Lung (tissue), 12 donors: Measurements from ENCODE around the gene GATA2. TPM values are rescaled to one million over a fixed set of nuclear protein-coding genes. Genes with fewer than 3 reads are reported as not detected.

Experiments used
- ATAC-seq: fragments of 200-7000 bp; cut with Tn5 transposase; one replicate; pipeline ENCODE4 v1.9.1; 2020; ENCODE audit warnings: moderate number of reproducible peaks; ENCODE audit not compliant: insufficient read depth, low FRiP score
- DNase-seq, 3 donors: peaks; one replicate each; pipeline ENCODE4 v3.0.0-alpha.2; 2013 to 2017
- H3K27ac ChIP-seq, 2 donors: one replicate each; pipeline ENCODE4 v1.5.1; 2013; ENCODE audit warnings: mild to moderate bottlenecking in 2 of 2, moderate library complexity in 2 of 2, control low read depth in 1 of 2, inconsistent platforms in 1 of 2, low read depth in 1 of 2, low read length in 1 of 2
- H3K27me3 ChIP-seq, 3 donors: one replicate each; pipeline ENCODE4 v1.5.1; 2013; ENCODE audit warnings: low read length in 2 of 3; ENCODE audit not compliant: control insufficient read depth in 3 of 3, insufficient read depth in 3 of 3
- H3K36me3 ChIP-seq, 4 donors: one replicate each; pipeline ENCODE4 v1.5.1; 2013; ENCODE audit warnings: low read length in 4 of 4, mild to moderate bottlenecking in 1 of 4, moderate library complexity in 1 of 4; ENCODE audit not compliant: control insufficient read depth in 4 of 4, insufficient read depth in 4 of 4
- H3K4me1 ChIP-seq, 5 donors: one replicate each; pipeline ENCODE4 v1.5.1; 2013; ENCODE audit warnings: low read length in 5 of 5, mild to moderate bottlenecking in 2 of 5, moderate library complexity in 1 of 5; ENCODE audit not compliant: control insufficient read depth in 5 of 5, insufficient read depth in 5 of 5
- H3K4me3 ChIP-seq: one replicate; pipeline ENCODE4 v1.5.1; 2013; ENCODE audit warnings: mild to moderate bottlenecking, control low read depth, moderate library complexity
- H3K9ac ChIP-seq, 2 donors: one replicate each; pipeline ENCODE4 v1.5.1; 2013; ENCODE audit warnings: low read length in 2 of 2, control low read depth in 1 of 2; ENCODE audit not compliant: insufficient read depth in 1 of 2
- H3K9me3 ChIP-seq, 4 donors: one replicate each; pipeline ENCODE4 v1.5.1; 2013; ENCODE audit warnings: low read length in 3 of 4, mild to moderate bottlenecking in 1 of 4, moderate library complexity in 1 of 4; ENCODE audit not compliant: control insufficient read depth in 4 of 4, insufficient read depth in 3 of 4
- CTCF ChIP-seq: IDR thresholded peaks from 2 replicates; pipeline ENCODE4 v1.5.1; 2012; ENCODE audit warnings: mild to moderate bottlenecking; ENCODE audit errors: control extremely low read depth, extremely low read depth
- WGBS, 2 donors: extraction: QIAGEN DNeasy Blood & Tissue Kit; methylation state at CpG; one replicate each; pipeline ENCODE4 v1.1.7; 2013; 5-methylcytosine and 5-hydroxymethylcytosine counted together
- polyA plus RNA-seq, 2 donors: library from polyadenylated mRNA; stranded (reverse); fragments of 200-250 nt; gene quantifications; one replicate each; pipeline ENCODE4 v1.2.1, GENCODE V29; 2013
- total RNA-seq, 2 donors: library from RNA; depleted of rRNA in 1 of 2; stranded (reverse); fragments of >200 nt in 1 of 2; gene quantifications; one replicate each; pipeline ENCODE4 v1.2.1, GENCODE V29; 2014 to 2021
- donor health status: control.
- donor health status: control.
- donor health status: Bipolar disorder and iron deficiency.
- donor health status: healthy.
- donor health status: DM: yes; HTN: yes; CAD: no.

GATA2 gene
- total and polyA plus RNA-seq, 4 donors: 9.6 to 37.0 (median 28.7) TPM

- ATAC-seq (no peak), DNase-seq (no peak)
- Histone ChIP-seq H3K27me3 (peaks cover 0 to 34% (median 28%) of the 10 kb centered on the region in 3 donors), H3K27ac (no peak overlapping the region), H3K9me3 (no peaks in the 10 kb centered on the region), H3K36me3 (no peaks in the 10 kb centered on the region), H3K4me1 (peaks cover 0 to 6% (median 3%) of the 10 kb centered on the region in 5 donors), H3K4me3 (no peak overlapping the region), H3K9ac (no peak overlapping the region)
- WGBS, 2 donors: 84 to 88% methylated on average over 8 of the region's 8 CpGs
- TF ChIP-seq CTCF: no peak
Observed at GRCh38 chr3:128430731-128431130, 62.3 kb downstream of the GATA2 start.

GRCh38 chr3:128430301-128430700 is 62.7 kb downstream of the GATA2 start:
- Histone ChIP-seq H3K9ac (no peak overlapping the region), H3K36me3 (no peaks in the 10 kb centered on the region), H3K9me3 (no peaks in the 10 kb centered on the region), H3K4me3 (no peak overlapping the region), H3K27ac (no peak overlapping the region), H3K27me3 (peaks cover 0 to 34% (median 28%) of the 10 kb centered on the region in 3 donors), H3K4me1 (peaks cover 0 to 6% (median 3%) of the 10 kb centered on the region in 5 donors)
- ATAC-seq (no peak), DNase-seq (no peak)
- no peak for TF ChIP-seq CTCF
- WGBS, 2 donors: 91% methylated on average over 10 of the region's 10 CpGs

- Histone ChIP-seq H3K27me3 (peaks cover 0 to 34% (median 28%) of the 10 kb centered on the region in 3 donors), H3K27ac (no peak overlapping the region), H3K9me3 (no peaks in the 10 kb centered on the region), H3K36me3 (no peaks in the 10 kb centered on the region), H3K4me3 (no peak overlapping the region), H3K4me1 (peaks cover 0 to 6% (median 1%) of the 10 kb centered on the region in 5 donors), H3K9ac (no peak overlapping the region)
- WGBS, 2 donors: 93 to 94% methylated on average over 8 of the region's 8 CpGs
- TF ChIP-seq CTCF: no peak
- ATAC-seq (no peak), DNase-seq (no peak)
Observed at GRCh38 chr3:128429751-128430150, 63.2 kb downstream of the GATA2 start.

Other genes with a start within 250 kb of the GATA2 start
- not detected for gene DNAJB8, start 26.3 kb downstream of the GATA2 start, total RNA-seq
- not detected for gene DNAJB8, start 26.3 kb downstream of the GATA2 start, polyA plus RNA-seq
- gene RPN1, start 157.6 kb upstream of the GATA2 start, total RNA-seq: 100 to 1,000 TPM; 158 to 288 TPM
- gene RPN1, start 157.6 kb upstream of the GATA2 start, polyA plus RNA-seq: 100 to 1,000 TPM; 146 to 318 TPM
- 100 to 1,000 TPM; 127 to 271 TPM for gene RAB7A, start 233.0 kb upstream of the GATA2 start, total RNA-seq
- 100 to 1,000 TPM; 164 to 254 TPM for gene RAB7A, start 233.0 kb upstream of the GATA2 start, polyA plus RNA-seq